ENCODE data around the gene MAML2. TPM values are rescaled to one million over a fixed set of nuclear protein-coding genes. Genes with fewer than 3 reads are reported as not detected.
A peak's percentile ranks its signal among the peaks of the same experiment; 100 is the strongest.

Gene MAML2
- total RNA-seq, 6 experiments from 2014 or later: 24.9 to 30.8 (median 28.3) TPM

DNA sequence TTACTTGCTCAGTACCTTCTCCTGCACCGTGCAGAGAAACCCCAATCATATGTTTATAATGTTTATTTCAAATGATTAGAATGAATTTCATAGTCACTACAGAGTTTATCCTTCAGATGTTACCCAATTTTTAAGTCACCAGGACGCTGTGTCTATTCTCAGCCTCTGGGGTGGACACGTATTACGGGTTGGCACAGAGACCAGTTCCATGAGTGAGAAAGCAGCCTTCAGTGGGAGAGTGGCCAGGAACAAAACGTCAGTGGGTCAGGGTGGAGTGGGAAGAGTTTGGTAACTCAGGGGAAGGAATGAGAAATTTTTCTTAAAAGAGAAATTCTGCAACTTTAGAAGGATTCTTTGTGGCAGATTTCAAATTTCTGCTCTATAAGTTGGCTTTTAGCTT lies 342.0 kb downstream of the MAML2 start:
- Mint-ChIP-seq H3K27ac (peak overlapping the region; percentile 48), H3K27me3 (ENCODE audit: insufficient read depth) (peaks cover 3% of the 10 kb centered on the region), H3K4me3 (0 out of 2 replicates have a peak overlapping the region, but pooled peaks have one; percentile 6), H3K36me3 (ENCODE audit: low read depth) (peaks cover 19% of the 10 kb centered on the region), H3K9me3 (peaks cover 4% of the 10 kb centered on the region; the same call in 1 of the 2 replicates), H3K4me1 (ENCODE audit: low read depth) (peaks cover 64% of the 10 kb centered on the region)
- peak; percentile 38 for DNase-seq
- TF ChIP-seq, protein P1, sequence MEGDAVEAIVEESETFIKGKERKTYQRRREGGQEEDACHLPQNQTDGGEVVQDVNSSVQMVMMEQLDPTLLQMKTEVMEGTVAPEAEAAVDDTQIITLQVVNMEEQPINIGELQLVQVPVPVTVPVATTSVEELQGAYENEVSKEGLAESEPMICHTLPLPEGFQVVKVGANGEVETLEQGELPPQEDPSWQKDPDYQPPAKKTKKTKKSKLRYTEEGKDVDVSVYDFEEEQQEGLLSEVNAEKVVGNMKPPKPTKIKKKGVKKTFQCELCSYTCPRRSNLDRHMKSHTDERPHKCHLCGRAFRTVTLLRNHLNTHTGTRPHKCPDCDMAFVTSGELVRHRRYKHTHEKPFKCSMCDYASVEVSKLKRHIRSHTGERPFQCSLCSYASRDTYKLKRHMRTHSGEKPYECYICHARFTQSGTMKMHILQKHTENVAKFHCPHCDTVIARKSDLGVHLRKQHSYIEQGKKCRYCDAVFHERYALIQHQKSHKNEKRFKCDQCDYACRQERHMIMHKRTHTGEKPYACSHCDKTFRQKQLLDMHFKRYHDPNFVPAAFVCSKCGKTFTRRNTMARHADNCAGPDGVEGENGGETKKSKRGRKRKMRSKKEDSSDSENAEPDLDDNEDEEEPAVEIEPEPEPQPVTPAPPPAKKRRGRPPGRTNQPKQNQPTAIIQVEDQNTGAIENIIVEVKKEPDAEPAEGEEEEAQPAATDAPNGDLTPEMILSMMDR (IDR thresholded peaks at IDR 0.05): no peak

DNA sequence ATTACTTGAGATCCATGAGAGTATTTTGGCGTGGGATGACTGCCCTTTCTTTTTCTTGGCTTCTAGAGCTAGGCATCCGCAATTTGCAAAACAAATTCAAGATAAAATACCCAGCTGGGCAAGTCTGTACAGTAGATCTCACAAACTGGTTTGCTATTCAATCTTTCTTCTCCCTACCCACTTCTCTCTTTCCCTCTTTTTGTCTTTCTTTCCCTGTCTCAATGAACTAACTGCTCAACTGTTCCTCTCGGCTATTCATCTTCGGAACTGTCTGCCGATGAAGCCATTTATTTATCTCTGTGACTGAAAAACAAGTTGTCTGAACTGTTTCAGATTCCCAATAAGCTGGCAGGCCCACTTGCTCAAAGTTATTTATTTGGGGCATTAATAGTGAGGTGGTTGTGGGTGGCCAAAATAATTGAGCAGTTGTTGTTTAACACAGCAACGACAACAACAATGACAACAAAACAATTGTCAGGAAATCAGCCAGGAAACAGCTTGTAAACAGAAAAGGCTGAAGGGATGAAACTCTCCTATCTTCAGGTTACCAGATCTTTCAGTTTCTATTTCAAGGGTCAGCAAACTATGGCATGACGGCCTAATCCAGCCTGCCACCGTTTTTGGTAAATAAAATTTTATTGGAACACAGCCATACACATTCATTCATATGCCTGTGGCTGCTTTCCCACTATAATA lies 343.1 kb downstream of the MAML2 start:
- DNase-seq: no peak
- no peak overlapping the region; the same call in 1 of the 2 replicates for H3K4me3 Mint-ChIP-seq
- peaks cover 4% of the 10 kb centered on the region; the same call in 1 of the 2 replicates for H3K9me3 Mint-ChIP-seq
- H3K4me1 Mint-ChIP-seq (ENCODE audit: low read depth): peaks cover 52% of the 10 kb centered on the region
- H3K27me3 Mint-ChIP-seq (ENCODE audit: insufficient read depth): peaks cover 3% of the 10 kb centered on the region
- TF ChIP-seq, protein P1 (IDR thresholded peaks at IDR 0.05): no peak
- peaks cover 18% of the 10 kb centered on the region for H3K36me3 Mint-ChIP-seq (ENCODE audit: low read depth)
- H3K27ac Mint-ChIP-seq: no peak overlapping the region; the same call in 1 of the 2 replicates

DNA sequence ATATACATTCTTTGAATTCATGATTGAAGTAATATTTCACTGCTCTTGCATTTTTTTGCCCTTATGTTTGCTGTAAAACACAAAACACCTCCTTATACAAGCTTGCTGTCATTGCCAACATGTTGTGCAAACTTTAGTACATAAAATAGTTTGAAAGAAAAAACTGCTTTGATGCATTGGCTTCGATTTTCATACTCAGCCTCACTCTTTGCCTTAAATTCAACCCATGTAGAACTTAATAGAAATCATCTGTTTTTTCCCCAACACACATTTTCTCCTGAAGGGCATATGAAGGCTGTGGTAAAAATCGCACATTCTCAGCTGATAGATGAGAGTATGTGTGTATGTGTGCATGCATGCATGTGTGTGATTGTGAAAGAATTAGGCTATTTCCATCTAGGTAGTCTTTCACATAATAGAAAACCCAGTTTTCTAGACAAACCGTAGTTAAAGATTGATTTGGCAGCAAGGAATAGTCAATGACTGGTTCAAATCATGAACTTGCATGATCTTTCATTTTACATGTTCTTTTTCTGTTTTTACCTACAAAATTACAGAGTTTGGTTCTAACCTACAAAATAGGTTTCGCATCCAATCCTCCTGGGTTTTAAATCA lies 346.3 kb downstream of the MAML2 start:
- TF ChIP-seq, protein P1 (IDR thresholded peaks at IDR 0.05): no peak
- no peak overlapping the region for H3K4me3 Mint-ChIP-seq
- H3K9me3 Mint-ChIP-seq: no peaks in the 10 kb centered on the region
- H3K4me1 Mint-ChIP-seq (ENCODE audit: low read depth): peaks cover 56% of the 10 kb centered on the region
- no peak overlapping the region for H3K27ac Mint-ChIP-seq
- peaks cover 3% of the 10 kb centered on the region; the same call in 1 of the 2 replicates for H3K27me3 Mint-ChIP-seq (ENCODE audit: insufficient read depth)
- DNase-seq: no peak
- H3K36me3 Mint-ChIP-seq (ENCODE audit: low read depth): peaks cover 8% of the 10 kb centered on the region

DNA sequence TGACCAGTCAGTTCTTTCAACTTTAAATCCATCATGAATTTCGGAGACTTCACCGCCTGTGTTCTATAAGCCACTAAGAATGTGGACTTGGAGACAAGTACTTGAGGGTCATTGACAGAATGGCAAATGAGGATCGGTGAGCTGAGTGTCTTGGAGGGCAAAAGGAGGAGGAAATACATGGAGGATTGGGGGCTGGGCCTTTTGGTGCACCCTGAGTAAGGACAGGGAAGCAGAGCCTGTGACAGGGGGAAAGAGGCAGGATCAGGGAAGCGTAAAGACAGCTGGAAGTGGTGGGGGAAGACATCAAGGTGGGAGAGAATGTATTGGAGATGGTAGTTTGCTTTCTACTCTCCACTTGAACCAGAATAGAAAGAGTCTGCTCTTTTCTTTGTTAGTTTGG lies 348.7 kb downstream of the MAML2 start:
- H3K27me3 Mint-ChIP-seq (ENCODE audit: insufficient read depth): peaks cover 3% of the 10 kb centered on the region; the same call in 1 of the 2 replicates
- no peak overlapping the region for H3K27ac Mint-ChIP-seq
- H3K4me1 Mint-ChIP-seq (ENCODE audit: low read depth): peaks cover 51% of the 10 kb centered on the region
- TF ChIP-seq, protein P1 (IDR thresholded peaks at IDR 0.05): no peak
- no peak for DNase-seq
- H3K36me3 Mint-ChIP-seq (ENCODE audit: low read depth): peaks cover 27% of the 10 kb centered on the region
- H3K9me3 Mint-ChIP-seq: no peaks in the 10 kb centered on the region
- H3K4me3 Mint-ChIP-seq: no peak overlapping the region

DNA sequence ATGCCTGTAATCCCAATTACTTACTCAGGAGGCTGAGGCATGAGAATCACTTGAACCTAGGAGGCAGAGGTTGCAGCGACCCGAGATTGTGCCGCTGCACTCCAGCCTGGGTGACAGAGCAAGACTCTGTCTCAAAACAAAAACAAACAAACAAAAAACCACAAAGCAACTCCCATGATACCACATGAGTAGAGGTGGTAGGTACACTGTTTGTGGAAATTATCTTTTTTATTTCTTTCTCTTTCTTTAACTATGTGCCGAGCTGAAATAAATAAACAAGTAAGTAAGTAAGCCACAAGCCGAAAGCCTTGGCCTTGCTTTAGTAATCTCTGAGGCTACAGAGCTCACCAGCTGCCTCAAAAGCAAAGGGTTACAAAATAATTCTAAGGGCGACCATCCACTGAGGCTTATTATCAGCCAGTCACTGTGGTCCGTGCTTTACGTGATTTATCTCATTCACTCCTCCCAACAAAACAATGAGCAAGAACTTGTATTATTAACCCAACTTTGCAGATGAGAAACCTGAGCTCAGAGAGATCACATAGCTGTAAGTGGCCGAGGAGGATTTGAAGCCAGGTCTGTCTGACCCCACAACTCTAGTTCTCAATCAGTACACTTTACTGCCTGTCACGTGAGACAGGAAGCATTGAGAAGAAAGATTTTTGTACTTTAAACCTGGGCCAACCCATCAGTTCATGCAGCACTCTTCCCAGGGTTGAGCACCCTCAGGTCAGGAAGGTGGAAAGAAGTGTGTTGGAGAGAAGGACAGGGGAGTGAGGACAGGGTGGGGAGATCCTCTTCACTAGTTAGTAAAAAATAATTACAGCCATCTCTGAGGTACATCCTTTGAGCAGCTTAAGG lies 349.3 kb downstream of the MAML2 start:
- Mint-ChIP-seq H3K4me1 (ENCODE audit: low read depth) (peaks cover 51% of the 10 kb centered on the region), H3K4me3 (no peak overlapping the region), H3K27me3 (ENCODE audit: insufficient read depth) (peaks cover 3% of the 10 kb centered on the region; the same call in 1 of the 2 replicates), H3K27ac (no peak overlapping the region), H3K9me3 (no peaks in the 10 kb centered on the region), H3K36me3 (ENCODE audit: low read depth) (peaks cover 34% of the 10 kb centered on the region)
- TF ChIP-seq, protein P1 (IDR thresholded peaks at IDR 0.05): no peak
- DNase-seq: no peak
